Pulmonary artery endothelial cell (primary cell): ENCODE data around the gene PPFIA1. TPM values are rescaled to one million over a fixed set of nuclear protein-coding genes. Genes with fewer than 3 reads are reported as not detected.
"Not testable (repeated sequence)": the region's sequence is repeated elsewhere in the genome, so short reads cannot be mapped to it uniquely, and the experiment has no call there.

Experiments used
- DNase-seq: peaks from one replicate; pipeline ENCODE4 v3.0.0-alpha.2; 2011; ENCODE audit warnings: low read depth, low spot score
- total RNA-seq: library from RNA; depleted of rRNA; stranded (reverse); fragments of >200 nt; gene quantifications from 2 replicates; pipeline ENCODE4 v1.2.3, GENCODE V29; 2014

The PPFIA1 gene
- total RNA-seq, 1 donor from 2014 or later = 31.3 TPM

GRCh38 chr11:70251659-70252321 lies 18.7 kb upstream of the PPFIA1 start:
- DNase-seq = no peak

- no peak for DNase-seq
These were observed 17.6 kb upstream of the PPFIA1 start for GRCh38 chr11:70252844-70253243.

GRCh38 chr11:70255477-70256116 lies 14.9 kb upstream of the PPFIA1 start:
- no peak for DNase-seq

- DNase-seq = not testable (repeated sequence)
These were observed 11.4 kb upstream of the PPFIA1 start for GRCh38 chr11:70259077-70259476.

- no peak for DNase-seq
These were observed 7.5 kb upstream of the PPFIA1 start for GRCh38 chr11:70262951-70263350.

- DNase-seq = no peak
These were observed 7.1 kb upstream of the PPFIA1 start for GRCh38 chr11:70263363-70263762.

GRCh38 chr11:70265341-70265740 lies 5.1 kb upstream of the PPFIA1 start:
- no peak for DNase-seq

- DNase-seq = no peak
These were observed 3.0 kb upstream of the PPFIA1 start for GRCh38 chr11:70267405-70267950.

GRCh38 chr11:70268526-70268925 lies 2.0 kb upstream of the PPFIA1 start:
- no peak for DNase-seq

- DNase-seq = no peak
These were observed 573 bp downstream of the PPFIA1 start for GRCh38 chr11:70270877-70271648.

GRCh38 chr11:70271649-70271953 lies 1.1 kb downstream of the PPFIA1 start:
- no peak for DNase-seq

GRCh38 chr11:70272009-70272408 lies 1.5 kb downstream of the PPFIA1 start:
- no peak for DNase-seq

- no peak for DNase-seq
These were observed 8.5 kb downstream of the PPFIA1 start for GRCh38 chr11:70278994-70279393.

- no peak for DNase-seq
These were observed 10.7 kb downstream of the PPFIA1 start for GRCh38 chr11:70281156-70281609.

- no peak for DNase-seq
These were observed 11.5 kb downstream of the PPFIA1 start for GRCh38 chr11:70282012-70282411.

- DNase-seq = no peak
These were observed 18.2 kb downstream of the PPFIA1 start for GRCh38 chr11:70288721-70289120.

- DNase-seq = no peak
These were observed 19.1 kb downstream of the PPFIA1 start for GRCh38 chr11:70289582-70289981.

GRCh38 chr11:70290361-70291065 lies 20.0 kb downstream of the PPFIA1 start:
- DNase-seq = no peak

GRCh38 chr11:70292166-70292565 lies 21.7 kb downstream of the PPFIA1 start:
- no peak for DNase-seq

GRCh38 chr11:70292863-70293262 lies 22.4 kb downstream of the PPFIA1 start:
- no peak for DNase-seq

- DNase-seq = not testable (repeated sequence)
These were observed 24.7 kb downstream of the PPFIA1 start for GRCh38 chr11:70295166-70295565.

- DNase-seq = no peak
These were observed 26.2 kb downstream of the PPFIA1 start for GRCh38 chr11:70296681-70297080.
